Dendritic cell treated with granulocyte-macrophage colony-stimulating factor and Interleukin-4, amounts not matched to agents 40 ng/mL and 50 ng/mL, for 4 days (primary cell): Measurements from ENCODE around the gene DOCK11.
A peak's percentile ranks its signal among the peaks of the same experiment; 100 is the strongest.

ENCODE experiments used
- H3K27ac Mint-ChIP-seq: one replicate; pipeline ENCODE4 v1.8.0; 2022; ENCODE audit warnings: mild to moderate bottlenecking, mixed read lengths
- H3K27me3 Mint-ChIP-seq: one replicate; pipeline ENCODE4 v1.8.0; 2022; ENCODE audit warnings: mild to moderate bottlenecking, mixed read lengths
- H3K36me3 Mint-ChIP-seq: one replicate; pipeline ENCODE4 v1.8.0; 2022; ENCODE audit warnings: low read depth, mixed read lengths
- H3K4me1 Mint-ChIP-seq: one replicate; pipeline ENCODE4 v1.8.0; 2022; ENCODE audit warnings: low read depth, mixed read lengths
- H3K4me3 Mint-ChIP-seq: one replicate; pipeline ENCODE4 v1.8.0; 2022; ENCODE audit warnings: mild to moderate bottlenecking, moderate library complexity, mixed read lengths
- H3K9me3 Mint-ChIP-seq: one replicate; pipeline ENCODE4 v1.8.0; 2022; ENCODE audit warnings: mixed read lengths
- intact Hi-C: fragments of 100-400 bp; cut with micrococcal nuclease; formaldehyde crosslinking; loops from one replicate; pipeline ENCODE4 v1.15.0; 2022

Gene DOCK11

DNA sequence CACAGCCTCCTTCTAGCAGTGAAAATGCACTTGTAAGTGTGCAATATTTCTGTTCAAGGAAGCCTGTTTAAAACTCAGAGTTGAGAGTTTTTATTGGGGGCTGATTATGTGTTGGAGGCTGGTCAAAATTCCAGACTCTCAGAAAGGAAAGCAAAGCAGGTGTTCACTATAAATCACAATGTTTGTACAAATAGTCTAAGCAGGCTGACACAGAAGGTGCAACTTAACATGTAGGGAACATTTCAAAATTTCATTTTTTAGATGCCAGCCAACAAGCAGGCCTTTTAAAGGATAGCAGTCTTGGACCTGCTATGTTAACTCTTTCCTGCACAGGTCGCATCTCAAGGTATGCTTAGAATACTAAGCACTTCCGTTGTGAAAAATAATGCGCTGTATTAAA, 119.5 kb downstream of the DOCK11 start:
- Mint-ChIP-seq H3K4me3 (no peak overlapping the region), H3K4me1 (peaks cover 18% of the 10 kb centered on the region), H3K27me3 (no peaks in the 10 kb centered on the region), H3K9me3 (no peaks in the 10 kb centered on the region), H3K36me3 (peaks cover 75% of the 10 kb centered on the region), H3K27ac (no peak overlapping the region)
- intact Hi-C loops = loop anchor here (10.0 kb wide), 1 partner anchor 60 kb away; no protein-coding TSS in a partner anchor

DNA sequence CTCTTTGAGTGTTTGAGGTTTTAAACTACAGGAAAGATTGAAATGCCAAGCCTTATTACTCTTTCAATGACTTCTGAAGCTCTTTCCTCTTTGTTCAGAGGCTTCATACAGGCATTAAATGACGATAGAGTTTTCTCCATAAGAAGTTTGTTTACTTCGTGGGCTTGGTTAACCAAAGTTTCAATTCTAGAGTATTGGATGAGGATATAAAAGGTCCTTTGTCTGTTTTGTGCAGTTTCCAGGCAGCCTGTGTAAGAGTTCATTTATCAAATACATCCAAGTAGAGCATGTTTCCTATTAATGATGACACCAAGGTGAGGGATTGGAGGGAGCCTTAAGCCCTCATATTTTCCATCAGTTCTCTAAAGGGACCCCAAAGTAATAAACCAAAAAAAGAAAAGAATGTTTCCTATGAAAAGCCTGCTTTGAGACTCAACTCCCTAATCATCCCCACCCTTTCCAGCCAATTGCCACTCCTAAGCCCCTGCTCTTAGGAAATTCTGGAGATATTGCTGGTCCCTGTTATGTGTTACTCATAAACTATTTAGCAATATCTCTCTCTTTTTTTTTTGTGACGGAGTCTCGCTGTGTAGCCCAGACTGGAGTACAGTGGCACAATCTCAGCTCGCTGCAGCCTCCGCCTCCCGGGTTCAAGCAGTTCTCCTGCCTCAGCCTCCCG, 125.6 kb downstream of the DOCK11 start:
- intact Hi-C loops = no loop called here
- no peak overlapping the region for H3K27ac Mint-ChIP-seq
- no peaks in the 10 kb centered on the region for H3K4me1 Mint-ChIP-seq
- H3K4me3 Mint-ChIP-seq = no peak overlapping the region
- peaks cover 59% of the 10 kb centered on the region for H3K36me3 Mint-ChIP-seq
- H3K27me3 Mint-ChIP-seq = no peaks in the 10 kb centered on the region
- no peaks in the 10 kb centered on the region for H3K9me3 Mint-ChIP-seq

- H3K36me3 Mint-ChIP-seq = peaks cover 57% of the 10 kb centered on the region
- H3K4me1 Mint-ChIP-seq = no peaks in the 10 kb centered on the region
- intact Hi-C loops = no loop called here
- no peaks in the 10 kb centered on the region for H3K9me3 Mint-ChIP-seq
- no peaks in the 10 kb centered on the region for H3K27me3 Mint-ChIP-seq
- H3K4me3 Mint-ChIP-seq = no peak overlapping the region
- no peak overlapping the region for H3K27ac Mint-ChIP-seq
These were observed 127.4 kb downstream of the DOCK11 start for GRCh38 chrX:118623062-118623461.

DNA sequence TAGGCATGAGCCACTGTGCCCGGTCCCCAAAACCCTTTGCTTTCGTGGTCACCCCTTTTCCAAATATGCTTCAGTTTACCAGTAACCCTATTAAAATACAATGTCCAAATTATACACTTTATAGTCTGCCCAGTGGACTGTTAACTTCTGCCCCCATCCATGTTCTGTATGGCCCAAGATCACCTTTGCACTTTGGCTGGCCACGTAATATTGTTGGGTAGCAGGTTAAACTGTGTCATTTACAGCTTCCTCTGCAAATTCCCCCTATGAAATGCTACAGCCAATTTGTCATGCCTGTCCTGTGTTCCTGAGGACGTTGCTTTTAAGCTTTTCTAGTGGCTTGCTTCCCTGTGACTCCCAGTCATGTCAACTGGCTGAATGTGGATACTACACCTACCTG, 130.7 kb downstream of the DOCK11 start:
- peaks cover 53% of the 10 kb centered on the region for H3K36me3 Mint-ChIP-seq
- no peak overlapping the region for H3K4me3 Mint-ChIP-seq
- no peaks in the 10 kb centered on the region for H3K4me1 Mint-ChIP-seq
- no peak overlapping the region for H3K27ac Mint-ChIP-seq
- intact Hi-C loops = no loop called here
- H3K9me3 Mint-ChIP-seq = no peaks in the 10 kb centered on the region
- no peaks in the 10 kb centered on the region for H3K27me3 Mint-ChIP-seq

DNA sequence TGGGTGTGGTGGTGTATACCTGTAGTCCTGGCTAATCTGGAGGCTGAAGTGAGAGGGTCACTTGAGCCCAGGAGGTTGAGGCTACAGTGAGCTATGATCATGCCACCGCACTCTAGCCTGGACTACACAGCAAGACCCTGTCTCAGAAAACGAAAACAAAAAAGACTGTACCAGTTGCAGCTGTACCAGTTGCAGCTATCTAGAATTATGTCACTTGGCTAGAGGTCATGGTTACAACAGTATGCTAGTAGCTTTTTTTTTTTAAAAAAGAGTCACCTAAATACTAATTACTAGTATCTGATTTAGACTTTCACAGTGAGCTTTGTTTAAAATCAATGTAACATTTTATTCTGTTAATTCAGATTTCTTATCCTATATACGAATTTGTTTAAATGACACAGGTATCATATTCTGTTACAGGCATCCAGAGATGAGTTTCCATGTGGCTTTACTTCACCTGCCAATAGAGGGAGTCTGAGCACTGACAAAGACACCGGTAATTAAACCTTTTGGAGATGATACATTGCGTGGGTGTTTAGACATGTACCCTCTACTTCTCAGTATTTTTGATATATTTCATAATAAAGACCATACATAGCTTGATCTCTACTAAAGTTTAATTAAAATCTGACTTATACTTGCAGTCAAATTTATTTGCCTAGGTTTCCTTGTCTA, 131.6 kb downstream of the DOCK11 start:
- Mint-ChIP-seq H3K4me3 (no peak overlapping the region), H3K4me1 (no peaks in the 10 kb centered on the region), H3K9me3 (no peaks in the 10 kb centered on the region), H3K27ac (no peak overlapping the region), H3K36me3 (peaks cover 57% of the 10 kb centered on the region), H3K27me3 (no peaks in the 10 kb centered on the region)
- intact Hi-C loops = no loop called here

DNA sequence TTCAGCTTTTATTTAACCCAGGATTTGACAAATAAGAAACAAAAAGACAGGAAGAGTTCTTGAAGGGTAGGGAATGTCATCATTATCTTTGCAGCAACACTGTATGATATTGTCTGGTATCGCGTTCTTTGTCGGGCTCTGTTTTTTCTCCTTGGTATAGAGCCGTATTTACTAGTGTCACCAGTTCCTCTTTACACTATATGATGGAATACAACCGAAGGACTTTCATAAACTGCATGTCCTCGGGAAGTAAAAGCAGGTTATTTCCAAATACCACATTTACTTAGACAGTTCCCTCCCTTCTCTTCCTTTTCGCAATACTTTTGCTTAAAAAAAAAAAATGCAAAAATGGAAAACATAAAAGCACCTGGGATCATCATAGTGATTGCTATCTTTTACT, 135.2 kb downstream of the DOCK11 start:
- peak overlapping the region; percentile 48 for H3K27ac Mint-ChIP-seq
- no peaks in the 10 kb centered on the region for H3K27me3 Mint-ChIP-seq
- intact Hi-C loops = loop anchor here (10.0 kb wide), 1 partner anchor 174 kb away; no protein-coding TSS in a partner anchor
- H3K9me3 Mint-ChIP-seq = no peaks in the 10 kb centered on the region
- H3K4me3 Mint-ChIP-seq = no peak overlapping the region
- H3K36me3 Mint-ChIP-seq = peaks cover 64% of the 10 kb centered on the region
- no peaks in the 10 kb centered on the region for H3K4me1 Mint-ChIP-seq

- Mint-ChIP-seq H3K36me3 (peaks cover 59% of the 10 kb centered on the region), H3K27ac (peak overlapping the region; percentile 72), H3K27me3 (no peaks in the 10 kb centered on the region), H3K4me1 (no peaks in the 10 kb centered on the region), H3K4me3 (no peak overlapping the region), H3K9me3 (no peaks in the 10 kb centered on the region)
- intact Hi-C loops = loop anchor here (10.0 kb wide), 1 partner anchor 173 kb away; no protein-coding TSS in a partner anchor
These were observed 136.0 kb downstream of the DOCK11 start for GRCh38 chrX:118631586-118631985.

DNA sequence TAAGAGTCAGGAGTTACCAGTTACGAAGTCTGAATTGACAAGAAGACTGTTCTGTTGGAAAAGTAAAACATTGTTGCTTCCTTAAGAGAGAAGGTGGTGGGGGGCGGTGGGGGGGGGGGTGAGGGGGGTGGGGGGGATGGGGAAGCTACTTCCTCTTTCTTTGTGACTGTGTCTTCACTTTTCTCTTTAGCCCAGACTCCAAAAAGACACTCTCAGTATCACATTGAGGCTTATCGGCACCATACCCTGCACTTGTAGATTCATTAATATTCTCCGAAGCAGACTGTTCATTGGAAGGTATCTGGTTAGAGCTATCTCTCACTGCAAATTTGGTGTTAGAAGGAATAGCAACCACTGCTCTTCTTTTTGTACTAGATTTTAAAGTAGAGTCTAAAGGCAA, 137.2 kb downstream of the DOCK11 start:
- Mint-ChIP-seq H3K27me3 (no peaks in the 10 kb centered on the region), H3K27ac (peak overlapping the region; percentile 72), H3K9me3 (no peaks in the 10 kb centered on the region), H3K4me3 (no peak overlapping the region), H3K36me3 (peaks cover 60% of the 10 kb centered on the region), H3K4me1 (no peaks in the 10 kb centered on the region)
- intact Hi-C loops = loop anchor here (10.0 kb wide), 1 partner anchor 172 kb away; no protein-coding TSS in a partner anchor

DNA sequence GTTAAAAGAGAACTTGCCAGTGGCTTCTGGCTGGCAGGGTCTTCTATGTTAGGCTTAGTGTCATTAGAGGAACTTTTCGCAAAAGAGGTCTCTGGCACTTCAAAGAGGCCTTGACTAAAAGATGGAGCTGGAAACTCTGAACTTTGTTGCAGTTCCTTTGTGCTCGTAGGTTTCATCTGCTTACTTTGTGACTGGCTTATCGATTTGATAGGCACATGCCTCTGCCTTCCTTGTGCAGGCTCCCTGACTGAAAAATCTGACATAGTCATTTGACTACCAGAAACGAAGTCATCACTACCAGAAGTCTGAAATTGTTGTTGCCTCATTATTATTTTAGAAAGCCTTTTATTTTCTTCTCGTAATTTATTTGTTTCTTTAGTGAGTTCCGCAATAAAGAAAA, 137.9 kb downstream of the DOCK11 start:
- H3K27me3 Mint-ChIP-seq = no peaks in the 10 kb centered on the region
- H3K27ac Mint-ChIP-seq = peak overlapping the region; percentile 72
- no peak overlapping the region for H3K4me3 Mint-ChIP-seq

DNA sequence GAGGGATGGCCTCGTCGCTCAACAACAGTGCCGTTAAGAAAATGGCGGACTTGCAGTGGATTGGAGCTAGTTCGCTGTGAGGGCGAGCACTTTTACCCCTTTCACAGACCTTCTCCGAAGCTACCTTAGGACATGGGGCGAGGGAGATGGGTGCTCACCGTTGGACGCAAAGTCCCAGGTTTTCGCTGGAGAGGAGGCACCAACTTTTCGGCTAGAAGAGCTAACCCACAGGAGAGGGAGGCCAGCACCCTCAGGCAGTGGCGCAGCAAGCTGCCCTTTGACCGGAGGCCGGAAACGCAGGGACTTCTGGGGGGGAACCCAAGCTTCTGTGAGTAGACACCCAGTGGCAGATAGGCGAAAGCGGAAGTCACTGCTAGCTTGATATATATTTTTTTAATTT, 138.7 kb downstream of the DOCK11 start:
- Mint-ChIP-seq H3K4me1 (no peaks in the 10 kb centered on the region), H3K27ac (no peak overlapping the region), H3K27me3 (no peaks in the 10 kb centered on the region), H3K9me3 (no peaks in the 10 kb centered on the region), H3K36me3 (peaks cover 70% of the 10 kb centered on the region), H3K4me3 (no peak overlapping the region)
- intact Hi-C loops = loop anchor here (10.0 kb wide), 1 partner anchor 170 kb away; no protein-coding TSS in a partner anchor

More for the DNA sequence above, 137.9 kb downstream of the DOCK11 start:
- intact Hi-C loops = loop anchor here (10.0 kb wide), 1 partner anchor 171 kb away; no protein-coding TSS in a partner anchor
- H3K36me3 Mint-ChIP-seq = peaks cover 62% of the 10 kb centered on the region
- H3K9me3 Mint-ChIP-seq = no peaks in the 10 kb centered on the region
- no peaks in the 10 kb centered on the region for H3K4me1 Mint-ChIP-seq

- intact Hi-C loops = loop anchor here (10.0 kb wide), 1 partner anchor 167 kb away; no protein-coding TSS in a partner anchor
- no peaks in the 10 kb centered on the region for H3K27me3 Mint-ChIP-seq
- H3K27ac Mint-ChIP-seq = no peak overlapping the region
- H3K4me3 Mint-ChIP-seq = no peak overlapping the region
- no peaks in the 10 kb centered on the region for H3K4me1 Mint-ChIP-seq
- H3K36me3 Mint-ChIP-seq = peaks cover 69% of the 10 kb centered on the region
- no peaks in the 10 kb centered on the region for H3K9me3 Mint-ChIP-seq
These were observed 142.4 kb downstream of the DOCK11 start for GRCh38 chrX:118637997-118638396.

- peak overlapping the region; percentile 20 for H3K27ac Mint-ChIP-seq
- intact Hi-C loops = no loop called here
- no peak overlapping the region for H3K4me3 Mint-ChIP-seq
- no peaks in the 10 kb centered on the region for H3K27me3 Mint-ChIP-seq
- no peaks in the 10 kb centered on the region for H3K9me3 Mint-ChIP-seq
- H3K36me3 Mint-ChIP-seq = peaks cover 43% of the 10 kb centered on the region
- no peaks in the 10 kb centered on the region for H3K4me1 Mint-ChIP-seq
These were observed 148.8 kb downstream of the DOCK11 start for GRCh38 chrX:118644378-118644777.

- no peak overlapping the region for H3K27ac Mint-ChIP-seq
- H3K36me3 Mint-ChIP-seq = peaks cover 23% of the 10 kb centered on the region
- peaks cover 5% of the 10 kb centered on the region for H3K4me1 Mint-ChIP-seq
- H3K27me3 Mint-ChIP-seq = no peaks in the 10 kb centered on the region
- H3K9me3 Mint-ChIP-seq = no peaks in the 10 kb centered on the region
- H3K4me3 Mint-ChIP-seq = no peak overlapping the region
- intact Hi-C loops = no loop called here
These were observed 157.1 kb downstream of the DOCK11 start for GRCh38 chrX:118652717-118653116.

GRCh38 chrX:118654331-118654730, 158.7 kb downstream of the DOCK11 start:
- peak overlapping the region; percentile 71 for H3K27ac Mint-ChIP-seq
- H3K36me3 Mint-ChIP-seq = peaks cover 39% of the 10 kb centered on the region
- H3K27me3 Mint-ChIP-seq = no peaks in the 10 kb centered on the region
- H3K9me3 Mint-ChIP-seq = no peaks in the 10 kb centered on the region
- peaks cover 11% of the 10 kb centered on the region for H3K4me1 Mint-ChIP-seq
- intact Hi-C loops = no loop called here
- H3K4me3 Mint-ChIP-seq = no peak overlapping the region
